Endodermal cell (in vitro differentiated cells): ENCODE results near the gene KLHL22. TPM values are rescaled to one million over a fixed set of nuclear protein-coding genes. Genes with fewer than 3 reads are reported as not detected.
A peak's percentile ranks its signal among the peaks of the same experiment; 100 is the strongest.

Experiments used
- DNase-seq: peaks from one replicate; pipeline ENCODE4 v3.0.0-alpha.2; 2017
- H3K27ac ChIP-seq: 2 replicates; pipeline ENCODE4 v1.5.1; 2013; ENCODE audit warnings: mild to moderate bottlenecking, low read depth, low read length, moderate library complexity
- H3K27me3 ChIP-seq: 2 replicates; pipeline ENCODE4 v1.6.1; 2013; ENCODE audit warnings: mild to moderate bottlenecking, low read length, moderate library complexity; ENCODE audit not compliant: insufficient read depth, control insufficient read depth, poor library complexity, severe bottlenecking
- H3K36me3 ChIP-seq: 2 replicates; pipeline ENCODE4 v1.7.0; 2013; ENCODE audit warnings: mild to moderate bottlenecking, low read length, moderate library complexity; ENCODE audit not compliant: control insufficient read depth, insufficient read depth
- H3K4me1 ChIP-seq: one replicate; pipeline ENCODE4 v1.7.0; 2013; ENCODE audit warnings: low read length; ENCODE audit not compliant: control insufficient read depth, insufficient read depth
- H3K4me3 ChIP-seq: 2 replicates; pipeline ENCODE4 v1.5.1; 2013; ENCODE audit warnings: mild to moderate bottlenecking, low read length, moderate library complexity
- H3K9ac ChIP-seq: 2 replicates; pipeline ENCODE4 v1.6.1; 2013; ENCODE audit warnings: mild to moderate bottlenecking, low read length, moderate library complexity; ENCODE audit not compliant: poor library complexity, severe bottlenecking; ENCODE audit errors: extremely low read depth
- H3K9me3 ChIP-seq: 2 replicates; pipeline ENCODE4 v1.6.1; 2013; ENCODE audit warnings: mild to moderate bottlenecking, low read length, moderate library complexity; ENCODE audit not compliant: control insufficient read depth
- H3K27ac Mint-ChIP-seq: 2 replicates; pipeline ENCODE4 v1.8.0; 2020; ENCODE audit warnings: mixed read lengths
- H3K27me3 Mint-ChIP-seq: 2 replicates; pipeline ENCODE4 v1.8.0; 2021; ENCODE audit warnings: mild to moderate bottlenecking, mixed read lengths; ENCODE audit not compliant: insufficient read depth
- H3K36me3 Mint-ChIP-seq: 2 replicates; pipeline ENCODE4 v1.8.0; 2020; ENCODE audit warnings: low read depth, mixed read lengths
- H3K4me1 Mint-ChIP-seq: 2 replicates; pipeline ENCODE4 v1.8.0; 2020; ENCODE audit warnings: mixed read lengths
- H3K4me3 Mint-ChIP-seq: 2 replicates; pipeline ENCODE4 v1.8.0; 2020; ENCODE audit warnings: mild to moderate bottlenecking, moderate library complexity, mixed read lengths
- H3K9me3 Mint-ChIP-seq: 2 replicates; pipeline ENCODE4 v1.8.0; 2020; ENCODE audit warnings: mild to moderate bottlenecking, mixed read lengths
- WGBS, 2 experiments: methylation state at CpG; one replicate each; pipeline versions ENCODE4 v1.1.5 to v1.1.7; 2013; ENCODE audit warnings: missing lambda C conversion rate in 2 of 2, mixed read lengths in 1 of 2; ENCODE audit not compliant: insufficient coverage in 1 of 2, insufficient read length in 1 of 2; 5-methylcytosine and 5-hydroxymethylcytosine counted together
- total RNA-seq, 2 donors: library from RNA; stranded (reverse); fragmentation: NEBNext Ultra II Directional in 1 of 2; extraction: Animal tissue kit (Norgen Biotek cat#: 25700) in 1 of 2; gene quantifications; 2 replicates in 1 of 2; 3 replicates in 1 of 2; pipeline ENCODE4 v1.2.1, GENCODE V29; 2021
- TF ChIP-seq, protein P1 (sequence below): fragments of 200-600 bp; sonication (generic); conservative IDR thresholded peaks from 2 replicates; pipeline ENCODE4 v1.5.0; 2021; ENCODE audit warnings: antibody characterized with exemption, mild to moderate bottlenecking

The KLHL22 gene
- total RNA-seq, 2 donors from 2014 or later, result 26.5 to 32.8 TPM

DNA sequence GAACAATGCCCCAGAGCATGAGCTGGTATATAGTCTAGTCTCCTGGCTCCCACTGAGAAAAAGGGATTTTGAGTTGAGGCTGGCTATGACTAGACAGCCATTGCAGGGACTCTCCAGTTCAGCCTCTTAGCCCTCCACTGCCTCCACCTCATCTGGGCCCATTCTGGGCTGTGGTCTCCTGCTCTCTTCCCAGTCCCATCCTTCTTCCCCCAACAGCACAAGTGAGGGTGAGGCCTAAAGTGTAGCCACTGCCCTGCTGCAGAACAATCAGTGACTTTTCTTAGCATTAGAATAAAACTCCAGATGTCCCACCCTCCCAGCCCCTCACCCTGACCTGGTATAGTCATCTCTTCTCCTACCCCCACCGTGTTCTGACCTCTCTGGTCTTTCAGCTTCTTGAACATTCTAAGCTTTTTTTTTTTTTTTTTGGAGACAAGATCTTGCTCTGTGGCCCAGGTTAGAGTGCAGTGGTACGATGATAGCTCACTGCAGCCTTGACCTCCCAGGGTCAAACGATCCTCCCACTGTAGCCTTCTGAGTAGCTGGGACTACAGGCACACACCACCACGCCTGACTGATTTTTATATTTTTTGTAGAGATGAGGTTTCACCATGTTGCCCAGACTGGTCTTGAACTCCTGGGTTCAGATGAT is 16.1 kb upstream of the KLHL22 start:
- Histone ChIP-seq H3K27ac (no peak overlapping the region), H3K9ac (no peak overlapping the region), H3K4me1 (peaks cover 4% of the 10 kb centered on the region), H3K27me3 (no peaks in the 10 kb centered on the region), H3K36me3 (peaks cover 20% of the 10 kb centered on the region), H3K9me3 (no peaks in the 10 kb centered on the region), H3K4me3 (no peak overlapping the region)
- TF ChIP-seq, protein P1, sequence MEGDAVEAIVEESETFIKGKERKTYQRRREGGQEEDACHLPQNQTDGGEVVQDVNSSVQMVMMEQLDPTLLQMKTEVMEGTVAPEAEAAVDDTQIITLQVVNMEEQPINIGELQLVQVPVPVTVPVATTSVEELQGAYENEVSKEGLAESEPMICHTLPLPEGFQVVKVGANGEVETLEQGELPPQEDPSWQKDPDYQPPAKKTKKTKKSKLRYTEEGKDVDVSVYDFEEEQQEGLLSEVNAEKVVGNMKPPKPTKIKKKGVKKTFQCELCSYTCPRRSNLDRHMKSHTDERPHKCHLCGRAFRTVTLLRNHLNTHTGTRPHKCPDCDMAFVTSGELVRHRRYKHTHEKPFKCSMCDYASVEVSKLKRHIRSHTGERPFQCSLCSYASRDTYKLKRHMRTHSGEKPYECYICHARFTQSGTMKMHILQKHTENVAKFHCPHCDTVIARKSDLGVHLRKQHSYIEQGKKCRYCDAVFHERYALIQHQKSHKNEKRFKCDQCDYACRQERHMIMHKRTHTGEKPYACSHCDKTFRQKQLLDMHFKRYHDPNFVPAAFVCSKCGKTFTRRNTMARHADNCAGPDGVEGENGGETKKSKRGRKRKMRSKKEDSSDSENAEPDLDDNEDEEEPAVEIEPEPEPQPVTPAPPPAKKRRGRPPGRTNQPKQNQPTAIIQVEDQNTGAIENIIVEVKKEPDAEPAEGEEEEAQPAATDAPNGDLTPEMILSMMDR, result no peak
- peaks cover 15% of the 10 kb centered on the region for H3K36me3 Mint-ChIP-seq
- no peak overlapping the region for H3K4me3 Mint-ChIP-seq
- H3K4me1 Mint-ChIP-seq, result peaks cover 30% of the 10 kb centered on the region
- WGBS, 2 experiments, result 86 to 100% methylated on average over 3 to 4 of the region's 4 CpGs
- H3K9me3 Mint-ChIP-seq, result no peaks in the 10 kb centered on the region
- DNase-seq, result no peak
- no peaks in the 10 kb centered on the region for H3K27me3 Mint-ChIP-seq
- peak overlapping the region; percentile 20 for H3K27ac Mint-ChIP-seq

DNA sequence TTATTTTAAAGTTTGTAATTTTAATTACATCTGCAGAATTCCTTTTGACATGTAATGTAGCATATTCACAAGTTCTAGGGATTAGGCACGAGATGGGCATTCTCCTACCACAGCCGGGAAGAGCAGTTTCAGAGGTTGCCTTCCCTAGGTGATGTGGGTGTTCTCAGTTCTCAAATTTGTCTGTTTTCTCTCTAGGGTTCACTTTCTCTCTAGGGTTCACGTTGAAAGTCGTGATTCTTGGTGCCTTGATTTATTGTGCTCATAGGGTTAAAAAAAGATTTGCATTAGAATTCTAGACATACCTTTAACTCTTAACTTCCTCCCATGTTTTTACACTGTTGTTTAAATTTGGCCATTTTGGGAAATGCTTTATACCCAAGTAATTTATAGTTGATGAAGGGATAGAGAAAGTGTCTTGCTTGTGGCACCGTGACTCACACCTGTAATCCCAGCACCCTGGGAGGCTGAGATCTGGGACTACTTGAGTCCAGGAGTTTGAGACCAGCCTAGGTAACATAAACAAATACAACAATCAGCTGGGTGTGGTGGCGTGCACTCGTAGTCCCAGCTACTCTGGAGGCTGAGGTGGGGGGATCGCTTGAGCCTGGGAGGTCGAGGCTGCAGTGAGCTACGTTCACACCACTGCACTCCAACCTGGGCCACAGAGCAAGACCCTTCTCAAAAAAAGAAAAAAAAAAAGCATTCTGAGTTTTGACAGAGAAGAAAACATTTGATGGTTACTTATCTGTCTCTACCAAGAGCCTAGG is 15.4 kb upstream of the KLHL22 start:
- Mint-ChIP-seq H3K4me1 (peaks cover 30% of the 10 kb centered on the region), H3K4me3 (no peak overlapping the region), H3K27ac (peak overlapping the region; percentile 37), H3K36me3 (peaks cover 13% of the 10 kb centered on the region), H3K9me3 (no peaks in the 10 kb centered on the region), H3K27me3 (no peaks in the 10 kb centered on the region)
- TF ChIP-seq, protein P1, result no peak
- Histone ChIP-seq H3K4me1 (peaks cover 4% of the 10 kb centered on the region), H3K27ac (no peak overlapping the region), H3K9ac (no peak overlapping the region), H3K9me3 (no peaks in the 10 kb centered on the region), H3K36me3 (peaks cover 20% of the 10 kb centered on the region), H3K27me3 (no peaks in the 10 kb centered on the region), H3K4me3 (no peak overlapping the region)
- WGBS, 2 experiments, result 88 to 93% methylated on average over 4 to 5 of the region's 10 CpGs
- DNase-seq, result no peak

DNA sequence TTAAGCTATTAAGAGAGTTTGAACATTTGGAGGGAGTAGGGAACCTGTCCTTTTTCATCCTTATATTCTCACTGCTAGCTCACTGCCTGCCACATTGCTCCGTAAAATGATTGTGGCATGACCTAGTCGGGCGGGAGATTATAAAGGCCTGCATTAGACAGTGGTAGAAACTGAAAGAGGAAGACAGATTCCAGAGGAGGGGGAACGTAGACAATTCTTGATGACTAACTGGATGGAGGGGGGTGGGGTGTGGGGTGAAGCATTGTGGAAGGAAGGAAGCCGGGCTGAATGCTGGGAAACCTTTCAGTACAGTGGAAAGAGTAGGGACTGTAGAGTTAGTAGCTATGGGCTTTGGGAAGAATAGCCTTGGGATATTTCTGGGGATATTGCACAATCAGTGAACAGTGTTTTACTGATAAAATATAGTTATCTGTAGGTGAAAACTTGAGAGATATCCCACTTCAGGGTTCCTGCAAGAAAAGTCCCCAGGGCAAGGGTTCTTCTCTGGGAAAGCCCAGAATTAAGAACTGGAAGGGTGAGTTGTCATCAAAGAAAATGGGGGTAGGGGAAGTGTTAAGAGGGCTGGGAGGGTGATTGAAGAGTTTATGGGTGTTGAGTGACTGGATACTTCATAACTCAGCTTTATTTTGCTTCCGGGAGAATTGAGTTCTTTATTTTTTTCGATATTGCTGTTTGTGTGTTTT is 13.9 kb upstream of the KLHL22 start:
- Mint-ChIP-seq H3K36me3 (peaks cover 9% of the 10 kb centered on the region), H3K4me3 (peak overlapping the region; percentile 85), H3K27me3 (no peaks in the 10 kb centered on the region), H3K27ac (peak overlapping the region; percentile 37), H3K4me1 (peaks cover 30% of the 10 kb centered on the region), H3K9me3 (no peaks in the 10 kb centered on the region)
- H3K36me3 ChIP-seq, result peaks cover 14% of the 10 kb centered on the region
- WGBS, 2 experiments, result 55 to 82% methylated on average over 5 to 7 of the region's 7 CpGs
- DNase-seq, result no peak
- H3K4me1 ChIP-seq, result peaks cover 4% of the 10 kb centered on the region
- H3K27me3 ChIP-seq, result no peaks in the 10 kb centered on the region
- H3K4me3 ChIP-seq, result peak overlapping the region; percentile 100
- H3K9ac ChIP-seq, result no peak overlapping the region
- H3K9me3 ChIP-seq, result no peaks in the 10 kb centered on the region
- TF ChIP-seq, protein P1, result no peak
- no peak overlapping the region for H3K27ac ChIP-seq
